Bone marrow (tissue), 2 donors: Measurements from ENCODE around the gene UNK.
A peak's percentile ranks its signal among the peaks of the same experiment; 100 is the strongest.

Experiments
- DNase-seq, 2 donors: peaks; one replicate each; lab custom pipeline; 2025; lab: John Stamatoyannopoulos, UW

UNK gene

DNA sequence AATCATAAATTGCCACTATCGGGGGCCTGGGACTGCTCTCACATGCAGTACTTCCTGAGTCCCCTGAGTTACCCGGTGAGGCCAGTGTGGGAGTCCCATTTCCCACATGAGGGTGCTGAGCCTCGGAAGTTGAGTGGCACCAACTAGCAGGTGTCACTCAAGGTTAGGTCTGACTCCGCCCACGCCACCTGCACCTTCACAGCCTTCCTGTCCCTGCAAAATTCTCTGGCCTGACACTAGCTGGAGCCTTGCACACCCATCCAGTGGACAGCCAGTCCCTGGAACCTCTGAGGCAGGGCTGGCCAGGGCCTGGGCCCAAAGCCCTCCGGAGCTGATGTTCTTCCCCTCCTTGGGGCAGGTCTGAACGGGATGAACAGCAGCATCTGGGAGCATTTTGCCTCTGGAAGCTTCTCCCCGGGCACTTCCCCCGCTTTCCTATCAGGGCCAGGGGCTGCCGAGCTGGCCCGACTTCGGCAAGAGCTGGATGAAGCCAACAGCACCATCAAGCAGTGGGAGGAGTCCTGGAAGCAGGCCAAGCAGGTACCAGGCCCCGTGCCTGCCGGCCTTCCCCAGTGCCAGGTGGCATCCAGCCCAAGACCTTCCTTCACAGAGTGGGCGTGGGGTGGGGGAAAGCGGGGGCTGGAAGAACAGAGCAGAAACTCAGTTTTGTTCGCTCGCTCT, 37.7 kb downstream of the UNK start:
- DNase-seq = no peak

DNA sequence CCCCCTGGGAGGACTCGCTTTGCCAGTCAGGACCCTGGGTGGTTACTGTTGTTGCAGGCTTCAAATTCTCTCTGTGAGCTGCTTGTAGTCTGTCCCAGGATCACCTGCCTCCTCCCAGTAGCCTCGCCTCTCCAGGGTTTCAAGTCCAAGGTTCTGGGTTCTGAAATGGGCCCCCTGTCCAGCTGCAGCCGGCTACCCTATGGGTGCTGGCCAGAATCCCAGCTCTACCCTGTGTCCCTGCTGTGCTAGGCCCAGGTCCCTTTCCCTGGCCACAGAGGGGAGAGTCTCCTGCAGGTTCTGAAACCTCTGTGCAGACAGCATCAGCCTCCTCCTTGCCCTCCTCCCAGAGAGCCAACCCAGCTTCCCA, 38.2 kb downstream of the UNK start:
- no peak for DNase-seq

DNA sequence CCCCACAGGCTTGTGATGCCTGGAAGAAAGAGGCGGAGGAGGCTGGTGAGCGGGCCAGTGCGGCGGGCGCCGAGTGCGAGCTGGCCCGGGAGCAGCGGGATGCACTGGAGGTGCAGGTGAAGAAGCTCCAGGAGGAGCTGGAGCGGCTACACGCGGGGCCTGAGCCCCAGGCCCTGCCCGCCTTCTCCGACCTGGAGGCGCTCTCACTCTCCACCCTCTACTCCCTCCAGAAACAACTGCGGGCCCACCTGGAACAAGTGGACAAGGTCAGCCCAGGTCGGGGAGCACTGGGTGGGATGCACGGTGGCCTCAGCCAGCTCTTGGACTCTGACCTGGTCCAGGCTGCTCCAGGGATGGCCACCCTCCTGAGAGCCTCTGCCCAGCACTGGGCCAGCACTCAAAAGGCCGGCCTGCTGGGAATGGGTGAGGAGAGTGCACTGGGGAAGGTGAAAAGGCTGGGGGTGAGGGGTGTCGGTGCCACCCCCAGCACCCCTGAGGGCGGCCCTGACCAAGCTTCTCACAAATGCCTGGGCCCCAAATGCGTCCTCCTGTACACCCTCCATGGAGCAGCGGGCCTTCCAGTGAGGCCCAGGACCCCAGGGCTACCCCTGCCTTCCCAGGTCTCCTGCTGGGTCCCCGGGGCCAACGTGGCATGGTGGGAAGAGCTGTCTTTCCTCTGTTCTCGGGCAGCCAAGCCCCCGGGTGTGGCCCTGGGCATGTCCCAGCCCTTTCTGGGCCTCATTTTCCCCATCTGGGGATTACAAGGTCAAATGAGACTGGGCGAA, 38.8 kb downstream of the UNK start:
- DNase-seq = no peak

DNA sequence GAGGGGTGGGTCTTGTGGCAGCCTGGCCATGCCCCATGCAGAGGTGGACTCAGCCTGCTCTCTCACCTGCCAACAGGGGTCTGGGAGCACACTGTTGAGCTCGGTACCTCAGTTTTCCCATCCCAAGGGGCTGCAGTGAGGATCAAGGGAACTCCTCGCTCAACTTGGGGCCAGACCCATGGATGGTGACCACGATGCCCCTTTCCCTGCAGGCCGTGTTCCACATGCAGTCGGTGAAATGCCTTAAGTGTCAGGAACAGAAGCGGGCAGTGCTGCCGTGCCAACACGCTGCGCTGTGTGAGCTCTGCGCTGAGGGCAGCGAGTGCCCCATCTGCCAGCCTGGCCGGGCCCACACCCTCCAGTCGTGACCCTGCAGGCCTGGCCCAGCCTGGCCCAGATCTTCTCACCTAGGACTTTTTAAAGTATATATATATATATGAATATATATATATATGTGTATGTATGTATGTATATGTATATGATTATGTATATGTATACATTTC, 39.5 kb downstream of the UNK start:
- DNase-seq = no peak

DNA sequence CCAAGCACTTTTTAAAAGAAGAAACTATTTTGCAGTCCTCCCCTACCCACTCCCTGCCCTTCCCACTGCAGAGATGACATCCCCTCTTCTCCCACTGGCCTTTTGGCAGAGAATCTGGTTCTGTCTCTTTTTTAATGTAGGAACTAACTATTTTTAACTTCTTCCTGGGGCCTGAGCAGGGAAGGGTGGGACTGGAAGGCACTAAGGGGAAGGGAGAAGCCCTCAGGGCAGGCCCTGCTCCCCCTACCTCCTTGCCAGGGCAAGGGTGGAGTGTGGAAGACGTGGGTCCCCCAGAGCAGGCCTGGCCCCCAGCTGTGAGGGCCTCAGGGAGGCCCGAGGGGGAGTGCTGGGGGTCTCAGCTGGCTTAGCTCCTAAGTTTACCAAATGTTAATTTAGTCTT, 40.1 kb downstream of the UNK start:
- DNase-seq = no peak

DNA sequence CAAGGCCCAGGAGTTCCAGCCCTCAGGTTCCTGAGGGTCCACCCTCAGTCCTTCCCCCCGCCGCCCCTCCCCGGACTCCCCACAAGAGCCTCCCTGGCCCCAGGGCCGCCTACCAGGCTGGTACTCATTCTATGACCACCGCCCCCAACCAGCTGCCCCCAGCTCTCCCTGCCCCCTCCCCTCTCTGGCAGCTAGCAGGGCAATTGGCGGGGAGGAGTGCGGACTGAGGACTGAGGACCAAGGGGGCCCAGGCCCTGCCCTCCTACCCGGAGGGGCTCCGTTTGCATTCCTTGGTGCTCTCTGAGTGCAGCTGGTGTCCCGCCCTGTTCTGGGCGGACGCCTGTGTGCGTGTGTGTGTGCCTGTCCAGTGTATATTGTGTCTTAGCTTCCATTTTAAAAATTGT, 40.5 kb downstream of the UNK start:
- no peak for DNase-seq

DNA sequence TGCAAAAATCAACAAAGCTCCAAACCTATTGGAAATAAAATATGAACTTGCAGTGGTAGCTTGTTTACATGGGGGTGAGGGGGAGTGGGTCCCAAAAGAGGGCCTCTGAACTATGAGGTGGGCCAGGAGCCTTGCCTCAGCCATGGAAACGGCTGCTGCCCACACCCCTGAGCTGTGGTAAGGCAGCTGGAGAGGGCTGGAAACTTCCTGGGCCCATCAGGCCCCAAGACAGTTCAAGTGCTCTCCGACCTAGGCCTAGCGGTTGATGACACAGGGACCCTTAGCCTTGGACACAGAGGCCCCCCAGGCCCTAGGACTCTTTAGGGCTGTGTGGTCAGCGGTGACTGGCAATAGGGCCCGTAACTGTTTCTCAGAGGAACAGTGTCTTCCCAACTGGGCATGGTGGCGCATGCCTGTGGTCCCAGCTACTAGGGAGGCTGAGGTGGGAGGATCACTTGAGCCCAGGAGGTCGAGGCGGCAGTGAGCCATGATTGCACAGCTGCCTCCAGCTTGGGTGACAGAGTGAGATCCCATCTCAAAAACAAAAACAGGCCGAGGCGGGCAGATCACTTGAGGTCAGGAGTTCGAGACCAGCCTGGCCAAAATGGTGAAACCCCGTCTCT, 41.3 kb downstream of the UNK start:
- DNase-seq = no peak

DNA sequence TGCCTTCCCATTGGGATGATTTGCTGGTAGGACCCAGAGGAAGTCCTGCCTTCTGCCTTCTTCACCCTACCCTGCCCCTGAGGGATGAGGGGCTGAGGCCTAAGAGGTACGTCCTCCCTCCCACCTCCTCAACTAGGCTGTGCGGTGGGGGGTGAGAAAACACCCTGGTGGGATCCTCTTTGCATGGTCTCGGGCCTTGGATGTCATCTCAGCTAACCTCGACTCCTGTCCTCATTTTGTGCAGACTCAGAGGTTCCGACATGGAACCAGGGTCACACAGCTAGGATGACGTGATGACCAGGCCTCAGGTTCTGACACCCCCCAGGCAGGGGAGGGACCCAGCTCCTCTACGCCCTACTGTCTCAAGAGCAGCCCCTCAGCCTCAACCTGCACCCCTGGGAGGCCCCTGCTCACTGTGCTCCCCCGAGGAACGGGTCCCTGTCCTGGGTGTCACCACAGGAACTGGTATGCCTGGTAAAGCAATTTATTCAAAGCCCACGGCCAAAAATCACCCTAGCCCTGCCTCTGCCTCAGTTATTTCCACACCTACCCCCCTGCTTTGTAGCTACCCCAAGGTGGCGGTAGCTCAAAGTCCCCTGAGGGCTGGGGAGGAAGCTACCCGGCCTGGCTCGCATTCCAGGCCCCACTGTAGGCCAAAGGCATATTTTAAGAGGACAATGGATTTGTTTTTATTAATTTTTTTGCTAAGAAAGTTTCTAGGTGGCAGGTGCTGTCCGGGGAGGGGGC, 42.1 kb downstream of the UNK start:
- DNase-seq = no peak

DNA sequence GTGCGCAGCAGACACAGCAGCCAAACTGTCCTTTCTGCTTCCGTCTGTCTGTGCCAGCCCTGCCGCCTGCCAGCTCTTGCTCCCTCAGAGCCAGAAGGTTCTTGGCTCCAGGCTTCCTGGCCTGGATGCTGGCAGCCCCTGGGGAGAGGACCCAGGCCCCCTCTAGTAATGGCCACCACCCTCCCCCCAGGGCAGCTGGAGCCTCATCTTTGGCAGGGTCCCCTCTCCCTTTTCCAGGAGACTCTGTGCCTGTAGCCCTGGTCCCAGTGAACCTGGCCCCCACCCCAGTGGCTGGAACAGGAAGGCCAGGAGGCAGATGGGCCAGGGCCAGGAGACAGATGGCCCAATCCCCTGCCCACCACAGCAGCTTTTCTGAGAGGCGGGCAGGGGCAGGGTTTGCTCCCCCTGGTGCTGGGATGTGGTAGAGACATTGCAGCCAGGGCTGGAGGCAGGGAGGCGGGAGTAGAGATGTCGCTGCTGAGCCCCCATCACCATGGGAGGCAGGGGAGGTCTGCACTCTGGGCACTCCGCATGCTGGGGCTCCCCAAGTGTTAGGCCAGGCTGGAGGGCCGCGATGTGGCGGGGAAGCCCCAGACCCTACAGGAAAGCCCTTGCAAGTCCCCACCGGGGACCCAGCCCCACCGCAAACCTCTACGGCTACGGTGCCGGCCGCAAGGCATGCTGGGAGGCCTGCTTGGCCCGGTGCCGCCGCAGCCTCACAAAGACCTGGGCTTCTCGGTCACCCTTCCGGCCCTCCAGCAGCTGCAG, 42.9 kb downstream of the UNK start:
- DNase-seq = peak; percentile 13 to 57

DNA sequence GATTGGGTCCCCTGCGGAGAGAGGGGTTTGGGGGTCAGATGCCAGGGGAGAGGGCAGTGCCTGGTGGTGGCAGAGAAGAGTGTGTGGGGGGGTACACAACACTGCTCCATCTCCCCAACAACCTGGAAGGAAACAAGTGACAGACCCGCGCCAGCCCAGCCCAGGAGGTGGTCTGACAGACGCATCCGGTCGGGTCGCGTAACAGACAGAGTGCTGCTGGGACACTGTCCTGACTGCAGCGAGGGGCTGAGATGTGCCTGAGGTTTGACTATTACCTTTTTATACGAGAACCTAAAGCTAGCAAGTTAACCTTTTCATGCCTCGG, 43.4 kb downstream of the UNK start:
- peak in 1 of 2 donors; percentile 19 for DNase-seq

DNA sequence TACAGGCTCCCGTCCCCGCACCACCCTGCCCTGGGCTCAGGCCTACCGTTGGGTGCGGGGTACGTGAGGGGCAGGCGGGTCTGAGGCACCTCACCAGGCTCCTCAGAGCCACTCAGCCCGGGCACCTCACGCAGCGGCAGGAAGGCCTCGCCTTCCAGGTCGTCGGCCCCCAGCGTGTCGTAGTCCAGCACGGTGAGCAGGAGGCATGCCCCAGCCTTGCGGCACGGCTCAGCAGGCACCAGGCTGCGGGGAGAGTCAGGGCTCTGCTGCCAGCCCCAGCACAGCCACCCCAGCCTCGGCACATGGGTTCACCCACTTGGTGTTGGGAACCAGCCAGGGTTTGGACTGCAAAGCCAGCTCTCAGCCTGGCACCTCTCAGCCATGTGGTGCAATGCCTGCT, 44.1 kb downstream of the UNK start:
- DNase-seq = no peak

DNA sequence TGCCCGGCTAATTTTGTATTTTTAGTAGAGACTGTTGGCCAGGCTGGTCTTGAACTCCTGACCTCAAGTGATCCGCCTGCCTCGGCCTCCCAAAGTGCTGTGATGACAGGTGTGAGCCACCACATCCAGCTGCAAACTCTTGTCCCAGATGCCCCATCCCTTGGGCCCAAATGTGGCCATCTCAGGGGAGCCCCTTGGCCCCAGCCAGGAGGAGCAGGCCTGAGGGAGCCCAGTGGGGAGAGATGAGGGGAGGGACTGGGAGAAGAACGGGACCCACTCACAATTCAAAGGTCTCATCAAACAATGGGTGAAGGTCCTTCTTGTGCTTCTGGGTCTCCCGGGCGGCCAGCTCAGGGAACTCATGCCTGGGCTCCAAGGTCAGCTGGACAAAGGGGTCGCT, 45.1 kb downstream of the UNK start:
- no peak for DNase-seq

DNA sequence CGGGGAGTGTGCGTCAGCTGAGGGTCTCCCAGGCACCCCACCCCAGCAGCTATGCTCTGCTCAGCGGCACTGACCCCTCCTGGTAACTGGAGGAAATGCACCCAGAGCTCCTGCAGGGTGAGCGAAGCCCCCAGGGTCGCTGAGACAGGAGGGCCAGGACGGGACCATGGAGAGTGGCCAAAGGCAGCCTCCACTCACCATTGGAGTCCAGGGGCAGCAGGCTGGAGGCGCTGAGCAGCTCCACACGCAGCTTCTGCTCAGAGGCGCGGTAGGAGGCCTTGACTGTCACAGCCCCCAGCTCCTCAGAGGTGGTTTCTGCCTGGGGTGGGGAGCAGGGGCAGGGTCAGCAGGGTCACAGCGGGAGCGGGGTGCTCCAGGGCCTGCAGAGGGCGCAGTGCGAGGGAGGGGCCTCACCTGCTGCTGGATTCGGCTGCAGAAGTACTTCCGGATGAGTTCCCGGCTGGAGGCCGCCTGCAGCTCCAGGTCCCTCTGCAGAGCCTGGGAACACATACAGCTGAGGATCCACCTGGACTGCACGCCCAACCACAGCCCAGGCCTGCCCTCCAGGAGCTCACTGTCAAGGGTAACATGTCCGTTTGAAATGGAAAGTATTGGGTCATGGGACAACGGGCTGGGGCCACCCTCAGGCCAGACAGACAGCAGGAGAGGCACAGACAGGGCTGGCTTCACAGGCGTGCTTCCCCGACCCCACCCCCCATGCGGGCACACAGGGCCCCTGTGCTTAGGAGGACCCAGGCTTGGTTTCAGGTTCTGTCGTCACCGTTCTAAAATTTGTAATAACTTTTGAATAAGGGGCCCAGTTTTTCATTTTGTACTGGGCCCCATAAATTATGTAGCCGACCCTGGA, 45.8 kb downstream of the UNK start:
- DNase-seq = no peak

DNA sequence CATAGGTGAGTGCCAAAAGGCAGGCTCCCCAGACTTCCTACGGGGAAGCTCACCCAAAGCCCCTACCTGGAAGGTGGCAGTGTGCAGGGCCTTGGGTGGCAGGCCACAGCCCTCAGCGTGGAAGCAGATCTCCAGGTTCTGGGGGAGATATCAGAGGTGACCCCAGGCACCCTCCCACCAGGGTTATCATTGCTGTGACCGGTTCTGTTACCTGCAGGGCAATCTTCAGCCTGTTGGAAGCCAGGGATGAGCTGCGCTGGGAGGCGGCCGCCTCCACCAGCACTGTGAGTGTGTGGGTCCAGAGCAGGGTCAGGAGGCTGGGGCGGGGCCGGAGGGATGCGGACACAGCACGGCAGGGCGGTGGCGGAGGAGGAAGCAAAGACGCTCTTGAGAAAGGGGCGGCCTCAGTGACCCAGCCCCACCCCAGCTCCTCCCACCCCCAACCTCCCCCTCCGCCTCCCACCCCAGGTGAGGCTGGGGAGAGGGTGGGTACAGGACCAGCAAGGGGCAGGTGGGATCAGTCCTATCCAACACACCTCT, 46.5 kb downstream of the UNK start:
- no peak for DNase-seq

DNA sequence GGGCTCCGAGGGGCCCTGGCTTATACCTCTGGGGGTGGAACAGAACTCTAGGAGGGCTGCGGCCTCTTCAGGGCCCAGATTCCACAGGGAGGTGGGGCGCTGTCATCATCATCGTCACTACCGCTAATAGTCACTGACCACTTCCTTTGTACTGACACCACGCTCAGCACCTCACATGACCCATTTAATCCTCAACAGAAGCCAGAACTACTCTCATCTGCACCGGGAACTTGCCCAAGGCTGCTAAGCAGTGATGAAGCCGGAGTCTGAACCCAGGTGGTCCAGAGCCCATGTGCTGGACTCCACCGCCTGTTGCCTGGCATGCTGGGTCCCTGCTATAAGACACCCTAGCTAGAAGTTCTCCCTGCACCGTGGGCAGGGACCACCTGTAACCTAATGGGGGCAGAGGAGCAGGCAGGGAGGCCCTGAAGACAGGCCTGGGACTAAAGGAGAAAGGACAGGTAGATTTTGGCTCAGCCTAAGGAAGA, 47.6 kb downstream of the UNK start:
- DNase-seq = no peak

DNA sequence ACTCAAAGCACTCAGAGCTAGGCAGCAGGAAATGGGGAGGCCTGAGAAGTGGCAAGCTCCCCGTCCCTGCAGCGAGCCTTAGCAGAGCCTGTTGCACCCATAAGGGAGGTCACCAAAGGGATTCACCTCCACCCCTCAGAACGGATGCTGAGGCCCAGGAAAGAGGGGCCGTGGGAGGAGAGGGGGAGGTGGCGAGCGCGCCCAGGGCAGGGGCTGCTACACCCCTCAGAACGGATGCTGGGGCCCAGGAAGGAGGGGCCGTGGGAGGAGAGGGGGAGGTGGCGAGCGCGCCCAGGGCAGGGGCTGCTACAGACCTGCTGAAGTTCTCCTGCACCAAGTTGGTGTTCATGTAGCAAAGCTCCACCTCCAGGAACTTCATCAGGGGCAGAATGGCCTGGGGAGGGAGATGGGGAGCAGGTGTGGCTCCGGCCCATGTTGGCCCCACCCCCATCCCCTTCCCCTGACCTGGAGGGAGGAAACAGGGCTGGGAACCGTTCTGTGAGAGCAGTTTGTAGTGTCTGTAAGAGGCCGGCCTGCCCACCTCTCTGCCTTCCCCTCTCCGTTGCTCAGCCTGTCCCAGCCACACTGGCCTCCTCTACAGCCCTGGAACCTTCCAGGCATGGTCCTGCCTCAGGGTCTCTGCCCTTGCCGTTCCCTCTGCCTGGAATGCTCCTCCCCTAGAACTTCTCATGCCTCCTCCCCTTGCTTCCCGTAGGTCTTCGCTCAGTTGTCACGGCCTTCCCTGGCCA, 48.2 kb downstream of the UNK start:
- DNase-seq = no peak

DNA sequence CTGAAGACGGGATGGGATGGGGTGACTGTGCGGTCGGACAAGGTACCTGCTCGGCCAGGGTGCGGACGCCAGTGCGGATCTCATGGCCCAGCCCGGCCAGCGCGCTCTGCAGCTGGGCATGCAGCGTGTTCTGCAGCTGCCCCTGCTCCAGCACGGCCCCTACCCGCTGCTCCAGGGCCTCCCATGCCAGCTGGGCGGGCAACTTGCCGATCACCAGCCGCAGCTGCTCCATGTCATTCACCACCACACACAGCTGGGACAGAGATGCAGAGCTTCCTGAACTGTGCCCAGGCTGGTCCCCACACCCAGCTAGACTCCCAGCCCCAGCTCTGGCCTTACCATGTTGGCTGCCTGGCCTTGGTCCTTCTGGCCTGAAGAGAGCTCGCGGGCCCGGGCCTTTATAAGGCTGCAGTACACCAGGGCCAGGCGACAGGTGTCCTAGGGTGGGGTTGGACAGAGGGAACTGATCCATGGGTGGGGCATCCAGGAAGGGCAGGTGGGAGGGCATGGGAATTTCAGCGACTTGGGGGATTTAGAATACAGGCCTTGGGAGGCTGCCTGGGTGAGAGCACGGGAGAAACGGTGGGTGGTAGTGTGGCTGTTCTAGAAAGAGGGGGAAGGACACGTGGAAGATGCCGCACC, 49.8 kb downstream of the UNK start:
- no peak for DNase-seq

DNA sequence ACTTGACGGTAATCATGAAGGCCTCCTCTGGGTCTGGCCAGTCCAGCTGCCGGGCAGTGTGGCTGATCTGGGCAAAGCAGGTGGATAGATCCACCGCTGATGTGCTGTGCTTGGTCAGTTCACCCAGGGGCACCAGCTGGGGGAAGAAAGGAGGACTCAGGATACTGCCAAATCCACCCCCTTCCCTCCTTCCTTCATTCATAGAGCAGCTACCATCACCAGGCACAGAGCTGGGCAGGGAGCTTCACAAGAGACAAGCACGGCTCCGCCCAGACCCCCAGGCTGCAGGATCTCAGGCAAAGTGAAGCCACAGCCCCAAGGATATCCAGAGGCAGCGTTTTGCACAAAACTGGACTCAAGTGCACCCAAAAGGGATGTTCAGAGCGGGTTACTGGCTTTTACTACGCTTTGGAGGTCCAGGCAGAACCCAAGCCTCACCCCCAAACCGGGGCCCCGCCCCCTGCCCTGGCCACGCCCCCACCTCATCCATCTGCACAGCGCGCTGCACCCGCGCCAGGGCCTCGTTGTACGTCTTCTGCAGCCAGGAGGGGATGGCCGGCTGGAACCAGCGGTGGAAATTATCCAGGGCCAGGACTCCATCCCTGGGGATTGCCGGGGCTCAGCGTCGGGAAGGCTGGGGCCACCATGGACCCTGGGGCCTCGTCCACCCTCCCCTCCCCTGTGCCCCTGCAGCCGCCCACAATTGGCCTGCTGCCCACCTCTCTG, 50.5 kb downstream of the UNK start:
- DNase-seq = no peak

DNA sequence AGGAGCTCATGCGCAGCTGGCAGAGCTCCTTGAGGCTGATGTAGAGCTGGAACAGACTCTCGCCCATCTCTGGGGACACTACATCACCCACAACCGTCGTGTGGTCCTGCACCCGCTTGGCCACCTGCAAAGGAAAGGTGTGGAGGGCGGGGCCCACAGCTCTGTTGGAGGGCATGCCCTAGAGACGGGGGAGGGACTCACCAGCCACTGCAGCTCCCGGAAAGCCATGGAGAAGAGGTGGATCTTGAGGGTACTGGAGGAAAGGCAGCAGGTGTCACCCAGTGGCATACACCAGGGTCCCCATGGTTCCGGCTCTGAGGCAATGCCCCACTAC, 51.0 kb downstream of the UNK start:
- DNase-seq = no peak
